Putamen (tissue), 1 donor: ENCODE data around the gene MMEL1.

Experiments used
- DNase-seq: peaks from one replicate; pipeline ENCODE4 v3.0.0-alpha.2; 2016; ENCODE audit warnings: low spot score

The MMEL1 gene

GRCh38 chr1:2642560-2643413 lies 10.0 kb upstream of the MMEL1 start:
- peak; percentile 85 for DNase-seq

GRCh38 chr1:2642131-2642559 lies 9.3 kb upstream of the MMEL1 start:
- DNase-seq = no peak

GRCh38 chr1:2641381-2642130 lies 8.7 kb upstream of the MMEL1 start:
- DNase-seq = no peak

GRCh38 chr1:2640626-2641025 lies 7.8 kb upstream of the MMEL1 start:
- no peak for DNase-seq

- DNase-seq = no peak
Measured at GRCh38 chr1:2639607-2640521, 7.0 kb upstream of the MMEL1 start.

GRCh38 chr1:2639203-2639602 lies 6.4 kb upstream of the MMEL1 start:
- no peak for DNase-seq

- DNase-seq = no peak
Measured at GRCh38 chr1:2638466-2639115, 5.8 kb upstream of the MMEL1 start.

- DNase-seq = no peak
Measured at GRCh38 chr1:2637442-2638145, 4.8 kb upstream of the MMEL1 start.

- no peak for DNase-seq
Measured at GRCh38 chr1:2636733-2637132, 3.9 kb upstream of the MMEL1 start.

GRCh38 chr1:2635361-2636010 lies 2.7 kb upstream of the MMEL1 start:
- DNase-seq = no peak

- DNase-seq = no peak
Measured at GRCh38 chr1:2633936-2634491, 1.2 kb upstream of the MMEL1 start.

- no peak for DNase-seq
Measured at GRCh38 chr1:2633366-2633935, 635 bp upstream of the MMEL1 start.

GRCh38 chr1:2632051-2632430 lies 775 bp downstream of the MMEL1 start:
- no peak for DNase-seq

GRCh38 chr1:2631136-2632050 lies 1.4 kb downstream of the MMEL1 start:
- DNase-seq = no peak

GRCh38 chr1:2630498-2631135 lies 2.2 kb downstream of the MMEL1 start:
- no peak for DNase-seq

GRCh38 chr1:2629627-2630497 lies 3.0 kb downstream of the MMEL1 start:
- no peak for DNase-seq

GRCh38 chr1:2628933-2629626 lies 3.7 kb downstream of the MMEL1 start:
- DNase-seq = no peak
